CD4-positive, CD25-positive, alpha-beta regulatory T cell (primary cell): ENCODE measurements around the gene AKTIP. TPM values are rescaled to one million over a fixed set of nuclear protein-coding genes. Genes with fewer than 3 reads are reported as not detected.

Experiments
- ATAC-seq, 2 donors: fragments of 150-1000 bp; cut with Tn5 transposase; one replicate each; pipeline ENCODE4 v1.10.0; 2021; ENCODE audit warnings: low read depth in 2 of 2, moderate number of reproducible peaks in 2 of 2, moderate library complexity in 1 of 2
- DNase-seq, 3 donors: peaks; one replicate each; pipeline versions ENCODE4 v3.0.0 to v3.0.0-alpha.2; 2012 to 2022; ENCODE audit warnings: mixed read lengths in 1 of 3
- H3K27ac ChIP-seq: one replicate; pipeline ENCODE4 v1.7.0; 2013; ENCODE audit warnings: mild to moderate bottlenecking, low read length; ENCODE audit not compliant: insufficient read depth, poor library complexity, severe bottlenecking
- H3K27me3 ChIP-seq: one replicate; pipeline ENCODE4 v1.7.0; 2013; ENCODE audit warnings: low read length; ENCODE audit not compliant: control insufficient read depth, insufficient read depth
- H3K36me3 ChIP-seq: one replicate; pipeline ENCODE4 v1.7.0; 2013; ENCODE audit warnings: mild to moderate bottlenecking, low read length, moderate library complexity; ENCODE audit not compliant: control insufficient read depth, insufficient read depth
- H3K4me1 ChIP-seq: 2 replicates; pipeline ENCODE4 v1.7.0; 2013; ENCODE audit warnings: mild to moderate bottlenecking, low read length; ENCODE audit not compliant: insufficient read depth, control insufficient read depth, poor library complexity, severe bottlenecking
- H3K4me3 ChIP-seq: one replicate; pipeline ENCODE4 v1.7.0; 2013; ENCODE audit warnings: low read depth, mild to moderate bottlenecking, low read length, moderate library complexity
- H3K9me3 ChIP-seq, 2 experiments: 1 replicate in 1 of 2; 2 replicates in 1 of 2; pipeline ENCODE4 v1.7.0; 2013; ENCODE audit warnings: low read length in 2 of 2, mild to moderate bottlenecking in 1 of 2, moderate library complexity in 1 of 2; ENCODE audit not compliant: control insufficient read depth in 2 of 2
- H3K27ac Mint-ChIP-seq, 3 donors: one replicate each; pipeline ENCODE4 v1.8.0; 2020 to 2022; ENCODE audit warnings: mild to moderate bottlenecking in 3 of 3, mixed read lengths in 3 of 3, moderate library complexity in 2 of 3
- H3K27me3 Mint-ChIP-seq: one replicate; pipeline ENCODE4 v1.8.0; 2022; ENCODE audit warnings: mild to moderate bottlenecking, mixed read lengths
- H3K36me3 Mint-ChIP-seq: one replicate; pipeline ENCODE4 v1.8.0; 2020; ENCODE audit warnings: mixed read lengths
- H3K4me1 Mint-ChIP-seq, 4 donors: one replicate each; pipeline ENCODE4 v1.8.0; 2020 to 2022; ENCODE audit warnings: mixed read lengths in 4 of 4, mild to moderate bottlenecking in 1 of 4
- H3K4me3 Mint-ChIP-seq, 4 donors: one replicate each; pipeline ENCODE4 v1.8.0; 2020 to 2022; ENCODE audit warnings: mild to moderate bottlenecking in 4 of 4, mixed read lengths in 4 of 4, moderate library complexity in 3 of 4
- H3K9me3 Mint-ChIP-seq, 7 donors: one replicate each; pipeline ENCODE4 v1.8.0; 2020 to 2022; ENCODE audit warnings: mixed read lengths in 7 of 7, mild to moderate bottlenecking in 3 of 7, moderate library complexity in 2 of 7
- polyA plus RNA-seq, 4 donors: library from polyadenylated mRNA; unstranded; fragments of 300-500 nt; fragmentation: Illumina TruSeq; gene quantifications; one replicate each; pipeline ENCODE4 v1.2.3, GENCODE V29; 2021
- total RNA-seq: library from RNA; stranded (reverse); gene quantifications from one replicate; pipeline ENCODE4 v1.2.3, GENCODE V29; 2022

The AKTIP gene
- total and polyA plus RNA-seq, 5 donors from 2014 or later: 60.0 to 109 (median 78.1) TPM

- ATAC-seq (no peak), DNase-seq (no peak)
- Mint-ChIP-seq H3K27me3 (no peaks in the 10 kb centered on the region), H3K4me1 (peaks cover 32 to 49% (median 40%) of the 10 kb centered on the region in 4 donors), H3K27ac (peak overlapping the region; percentile 1 to 76 (median 53)), H3K9me3 (peaks cover 1 to 26% (median 10%) of the 10 kb centered on the region in 7 donors), H3K36me3 (peaks cover 76% of the 10 kb centered on the region), H3K4me3 (peak overlapping the region in 1 of 4 donors; percentile 24)
- H3K4me1 ChIP-seq: no peaks in the 10 kb centered on the region
- H3K4me3 ChIP-seq: no peak overlapping the region
- no peak overlapping the region for H3K27ac ChIP-seq
- peaks cover 98% of the 10 kb centered on the region for H3K36me3 ChIP-seq
- no peaks in the 10 kb centered on the region for H3K27me3 ChIP-seq
- H3K9me3 ChIP-seq: peaks cover 30 to 32% of the 10 kb centered on the region in 2 experiments
Measured at GRCh38 chr16:53489755-53490154, 13.3 kb downstream of the AKTIP start.

GRCh38 chr16:53486230-53486629 lies 16.8 kb downstream of the AKTIP start:
- Histone ChIP-seq H3K27me3 (no peaks in the 10 kb centered on the region), H3K27ac (no peak overlapping the region), H3K4me3 (peak overlapping the region; percentile 7), H3K9me3 (peaks cover 38 to 48% of the 10 kb centered on the region in 2 experiments), H3K4me1 (no peaks in the 10 kb centered on the region), H3K36me3 (peaks cover 100% of the 10 kb centered on the region)
- DNase-seq (peak in 2 of 3 donors; percentile 33 to 39), ATAC-seq (no peak)
- peaks cover 75% of the 10 kb centered on the region for H3K36me3 Mint-ChIP-seq
- peaks cover 22 to 36% (median 26%) of the 10 kb centered on the region in 4 donors for H3K4me1 Mint-ChIP-seq
- peak overlapping the region in 1 of 4 donors; percentile 54 for H3K4me3 Mint-ChIP-seq
- peaks cover 1 to 43% (median 17%) of the 10 kb centered on the region in 7 donors for H3K9me3 Mint-ChIP-seq
- no peaks in the 10 kb centered on the region for H3K27me3 Mint-ChIP-seq
- H3K27ac Mint-ChIP-seq: peak overlapping the region in 1 of 3 donors; percentile 7

GRCh38 chr16:53484542-53484941 lies 18.5 kb downstream of the AKTIP start:
- peaks cover 22 to 26% (median 24%) of the 10 kb centered on the region in 4 donors for H3K4me1 Mint-ChIP-seq
- Histone ChIP-seq H3K4me1 (no peaks in the 10 kb centered on the region), H3K36me3 (peaks cover 99% of the 10 kb centered on the region), H3K4me3 (no peak overlapping the region), H3K27me3 (no peaks in the 10 kb centered on the region), H3K9me3 (peaks cover 38 to 48% of the 10 kb centered on the region in 2 experiments), H3K27ac (no peak overlapping the region)
- H3K27me3 Mint-ChIP-seq: no peaks in the 10 kb centered on the region
- no peak overlapping the region for H3K4me3 Mint-ChIP-seq
- H3K9me3 Mint-ChIP-seq: peaks cover 1 to 43% (median 17%) of the 10 kb centered on the region in 7 donors
- peak overlapping the region in 1 of 3 donors; percentile 9 for H3K27ac Mint-ChIP-seq
- ATAC-seq: no peak
- peaks cover 75% of the 10 kb centered on the region for H3K36me3 Mint-ChIP-seq
- no peak for DNase-seq

GRCh38 chr16:53482123-53482522 lies 20.9 kb downstream of the AKTIP start:
- H3K36me3 ChIP-seq: peaks cover 99% of the 10 kb centered on the region

GRCh38 chr16:53480394-53480793 lies 22.6 kb downstream of the AKTIP start:
- no peak overlapping the region for H3K27ac ChIP-seq
- H3K36me3 ChIP-seq: peaks cover 97% of the 10 kb centered on the region
- H3K4me1 Mint-ChIP-seq: peaks cover 26 to 40% (median 29%) of the 10 kb centered on the region in 4 donors
- no peak for DNase-seq
- H3K4me1 ChIP-seq: peaks cover 7% of the 10 kb centered on the region
- peaks cover 16 to 23% of the 10 kb centered on the region in 2 experiments for H3K9me3 ChIP-seq
- no peak overlapping the region for H3K4me3 ChIP-seq
- peaks cover 85% of the 10 kb centered on the region for H3K36me3 Mint-ChIP-seq
- no peaks in the 10 kb centered on the region for H3K27me3 Mint-ChIP-seq
- no peak for ATAC-seq
- peak overlapping the region in 1 of 4 donors; percentile 9 for H3K4me3 Mint-ChIP-seq
- peaks cover 0 to 21% (median 11%) of the 10 kb centered on the region in 7 donors for H3K9me3 Mint-ChIP-seq
- no peaks in the 10 kb centered on the region for H3K27me3 ChIP-seq
- peak overlapping the region; percentile 66 to 80 (median 73) for H3K27ac Mint-ChIP-seq

More at GRCh38 chr16:53482123-53482522, 20.9 kb downstream of the AKTIP start:
- Mint-ChIP-seq H3K4me3 (no peak overlapping the region), H3K36me3 (peaks cover 82% of the 10 kb centered on the region), H3K27me3 (no peaks in the 10 kb centered on the region), H3K9me3 (peaks cover 1 to 37% (median 17%) of the 10 kb centered on the region in 7 donors), H3K27ac (peak overlapping the region in 1 of 3 donors; percentile 64), H3K4me1 (peaks cover 19 to 25% (median 22%) of the 10 kb centered on the region in 4 donors)
- no peaks in the 10 kb centered on the region for H3K4me1 ChIP-seq
- no peak for ATAC-seq
- H3K9me3 ChIP-seq: peaks cover 32 to 40% of the 10 kb centered on the region in 2 experiments
- DNase-seq: no peak
- H3K27ac ChIP-seq: no peak overlapping the region
- no peak overlapping the region for H3K4me3 ChIP-seq
- H3K27me3 ChIP-seq: no peaks in the 10 kb centered on the region

- peaks cover 82% of the 10 kb centered on the region for H3K36me3 Mint-ChIP-seq
- H3K27me3 ChIP-seq: no peaks in the 10 kb centered on the region
- H3K9me3 Mint-ChIP-seq: peaks cover 0 to 12% (median 5%) of the 10 kb centered on the region in 7 donors
- no peak overlapping the region for H3K4me3 Mint-ChIP-seq
- no peak overlapping the region for H3K27ac ChIP-seq
- DNase-seq (no peak), ATAC-seq (no peak)
- peaks cover 7% of the 10 kb centered on the region for H3K4me1 ChIP-seq
- H3K4me3 ChIP-seq: no peak overlapping the region
- H3K9me3 ChIP-seq: peaks cover 3 to 8% of the 10 kb centered on the region in 2 experiments
- no peaks in the 10 kb centered on the region for H3K27me3 Mint-ChIP-seq
- no peak overlapping the region for H3K27ac Mint-ChIP-seq
- H3K36me3 ChIP-seq: peaks cover 94% of the 10 kb centered on the region
- H3K4me1 Mint-ChIP-seq: peaks cover 28 to 49% (median 34%) of the 10 kb centered on the region in 4 donors
Measured at GRCh38 chr16:53478965-53479364, 24.0 kb downstream of the AKTIP start.

- Mint-ChIP-seq H3K27ac (peak overlapping the region in 2 of 3 donors; percentile 72 to 76), H3K36me3 (peaks cover 86% of the 10 kb centered on the region), H3K27me3 (no peaks in the 10 kb centered on the region), H3K4me3 (peak overlapping the region in 3 of 4 donors; percentile 33 to 66 (median 46)), H3K9me3 (peaks cover 0 to 10% (median 2%) of the 10 kb centered on the region in 7 donors), H3K4me1 (peaks cover 29 to 62% (median 34%) of the 10 kb centered on the region in 4 donors)
- Histone ChIP-seq H3K4me3 (peak overlapping the region; percentile 39), H3K36me3 (peaks cover 94% of the 10 kb centered on the region), H3K27me3 (no peaks in the 10 kb centered on the region), H3K27ac (no peak overlapping the region), H3K9me3 (peaks cover 5 to 8% of the 10 kb centered on the region in 2 experiments), H3K4me1 (peaks cover 7% of the 10 kb centered on the region)
- ATAC-seq (no peak), DNase-seq (no peak)
Measured at GRCh38 chr16:53476867-53477266, 26.1 kb downstream of the AKTIP start.
